Measurements from ENCODE around the gene TSPAN12. TPM values are rescaled to one million over a fixed set of nuclear protein-coding genes. Genes with fewer than 3 reads are reported as not detected.

The TSPAN12 gene
- total and polyA plus RNA-seq, 2 donors (not counting 1 experiment from before 2014, with no cell fraction given): not detected

DNA sequence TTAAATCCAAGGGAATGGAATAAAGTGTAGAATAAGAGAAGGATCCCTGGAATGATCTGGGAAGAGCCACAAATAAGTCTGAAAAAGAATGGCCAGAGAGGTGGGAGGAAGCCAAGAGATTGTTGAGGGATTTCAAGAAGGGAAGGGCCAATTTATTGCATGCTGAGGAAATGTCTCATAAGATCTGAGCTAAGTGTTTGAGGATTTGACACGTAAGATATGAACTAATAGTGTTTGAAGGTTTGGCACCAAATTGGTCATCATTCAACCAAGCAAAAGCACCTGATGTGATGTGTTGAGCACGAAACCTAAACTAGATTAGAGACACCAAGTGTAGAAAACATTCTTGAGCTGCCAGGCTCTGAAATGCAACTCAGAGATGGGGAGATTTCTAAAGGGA lies 97.9 kb downstream of the TSPAN12 start:
- Histone ChIP-seq H3K9ac (ENCODE audit: low read length) (no peak overlapping the region), H3K27me3 (replicated peaks in 1 of 4; ENCODE audit: control extremely low read depth in 1 of 4, control insufficient read depth in 3 of 4, insufficient read depth in 4 of 4, low read length in 3 of 4) (no peaks in the 10 kb centered on the region), H3K4me1 (ENCODE audit: control insufficient read depth in 2 of 2, insufficient read depth in 2 of 2, low read length in 2 of 2) (no peaks in the 10 kb centered on the region), H4K20me1 (ENCODE audit: control insufficient read depth, insufficient read depth, low read length, poor library complexity, severe bottlenecking) (no peaks in the 10 kb centered on the region), H3K4me3 (ENCODE audit: control extremely low read depth in 1 of 5, extremely low read depth in 1 of 5, insufficient read depth in 1 of 5, low read depth in 2 of 5, low read length in 4 of 5) (no peak overlapping the region), H2AFZ (ENCODE audit: insufficient read depth, low read depth, low read length, poor library complexity, severe bottlenecking) (no peak overlapping the region), H3K9me3 (ENCODE audit: control extremely low read depth in 1 of 3, control insufficient read depth in 2 of 3, insufficient read depth in 1 of 3, low read length in 2 of 3) (no peaks in the 10 kb centered on the region), H3K4me2 (replicated peaks; ENCODE audit: low read depth, low read length, poor library complexity, severe bottlenecking) (no peak overlapping the region), H3K36me3 (replicated peaks in 1 of 2; ENCODE audit: control extremely low read depth in 1 of 2, control insufficient read depth in 1 of 2, extremely low read depth in 1 of 2, insufficient read depth in 2 of 2, low read length in 1 of 2) (no peaks in the 10 kb centered on the region), H3K79me2 (ENCODE audit: control insufficient read depth, insufficient read depth, low read length) (no peaks in the 10 kb centered on the region), H3K27ac (ENCODE audit: low read length in 2 of 2) (no peak overlapping the region)
- Mint-ChIP-seq H3K4me3 (no peak overlapping the region), H3K4me1 (no peaks in the 10 kb centered on the region), H3K27ac (no peak overlapping the region), H3K9me3 (ENCODE audit: insufficient read depth) (no peaks in the 10 kb centered on the region), H3K27me3 (peaks cover 9% of the 10 kb centered on the region)
- WGBS (ENCODE audit: insufficient coverage): 100% methylated on average over 1 of the region's 2 CpGs
- TF ChIP-seq, protein P1, sequence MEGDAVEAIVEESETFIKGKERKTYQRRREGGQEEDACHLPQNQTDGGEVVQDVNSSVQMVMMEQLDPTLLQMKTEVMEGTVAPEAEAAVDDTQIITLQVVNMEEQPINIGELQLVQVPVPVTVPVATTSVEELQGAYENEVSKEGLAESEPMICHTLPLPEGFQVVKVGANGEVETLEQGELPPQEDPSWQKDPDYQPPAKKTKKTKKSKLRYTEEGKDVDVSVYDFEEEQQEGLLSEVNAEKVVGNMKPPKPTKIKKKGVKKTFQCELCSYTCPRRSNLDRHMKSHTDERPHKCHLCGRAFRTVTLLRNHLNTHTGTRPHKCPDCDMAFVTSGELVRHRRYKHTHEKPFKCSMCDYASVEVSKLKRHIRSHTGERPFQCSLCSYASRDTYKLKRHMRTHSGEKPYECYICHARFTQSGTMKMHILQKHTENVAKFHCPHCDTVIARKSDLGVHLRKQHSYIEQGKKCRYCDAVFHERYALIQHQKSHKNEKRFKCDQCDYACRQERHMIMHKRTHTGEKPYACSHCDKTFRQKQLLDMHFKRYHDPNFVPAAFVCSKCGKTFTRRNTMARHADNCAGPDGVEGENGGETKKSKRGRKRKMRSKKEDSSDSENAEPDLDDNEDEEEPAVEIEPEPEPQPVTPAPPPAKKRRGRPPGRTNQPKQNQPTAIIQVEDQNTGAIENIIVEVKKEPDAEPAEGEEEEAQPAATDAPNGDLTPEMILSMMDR (IDR thresholded peaks at IDR 0.05): no peak
- no peak for TF ChIP-seq EZH2 (IDR thresholded peaks at IDR 0.05; ENCODE audit: borderline replicate concordance, insufficient read depth, low read depth, low read length, poor library complexity, severe bottlenecking)
- intact Hi-C loops (cut with micrococcal nuclease): no loop called here
- no peak for ATAC-seq (ENCODE audit: low read depth)
- no peak for DNase-seq
- POLR2A ChIA-PET: no interaction called here
- CTCF ChIA-PET: no interaction called here

DNA sequence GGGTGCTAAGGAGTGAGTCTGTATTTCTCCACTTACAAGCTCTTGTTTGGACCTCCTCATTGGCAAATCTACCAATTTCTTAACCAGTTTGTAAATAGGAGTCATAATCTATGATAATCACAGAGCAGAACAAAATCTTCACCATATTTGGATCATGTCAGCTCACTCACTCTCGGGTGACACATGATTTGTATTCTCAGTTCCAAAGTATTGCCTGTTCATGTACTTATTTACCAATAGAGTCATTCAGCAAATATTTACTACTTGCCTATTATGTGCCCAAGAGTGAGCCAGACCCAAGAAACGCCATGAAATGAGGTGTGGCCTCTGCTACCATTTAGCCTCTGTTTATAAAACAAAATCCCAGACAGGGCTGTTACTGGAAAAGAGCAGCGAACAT lies 114.8 kb downstream of the TSPAN12 start:
- 80% methylated on average over 2 of the region's 3 CpGs for WGBS (ENCODE audit: insufficient coverage)
- Histone ChIP-seq H3K9ac (ENCODE audit: low read length) (no peak overlapping the region), H3K27ac (ENCODE audit: low read length in 2 of 2) (no peak overlapping the region), H4K20me1 (ENCODE audit: control insufficient read depth, insufficient read depth, low read length, poor library complexity, severe bottlenecking) (no peaks in the 10 kb centered on the region), H3K4me3 (ENCODE audit: control extremely low read depth in 1 of 5, extremely low read depth in 1 of 5, insufficient read depth in 1 of 5, low read depth in 2 of 5, low read length in 4 of 5) (no peak overlapping the region), H2AFZ (ENCODE audit: insufficient read depth, low read depth, low read length, poor library complexity, severe bottlenecking) (no peak overlapping the region), H3K4me2 (replicated peaks; ENCODE audit: low read depth, low read length, poor library complexity, severe bottlenecking) (no peak overlapping the region), H3K36me3 (replicated peaks in 1 of 2; ENCODE audit: control extremely low read depth in 1 of 2, control insufficient read depth in 1 of 2, extremely low read depth in 1 of 2, insufficient read depth in 2 of 2, low read length in 1 of 2) (no peaks in the 10 kb centered on the region), H3K79me2 (ENCODE audit: control insufficient read depth, insufficient read depth, low read length) (no peaks in the 10 kb centered on the region), H3K27me3 (replicated peaks in 1 of 4; ENCODE audit: control extremely low read depth in 1 of 4, control insufficient read depth in 3 of 4, insufficient read depth in 4 of 4, low read length in 3 of 4) (no peaks in the 10 kb centered on the region), H3K4me1 (ENCODE audit: control insufficient read depth in 2 of 2, insufficient read depth in 2 of 2, low read length in 2 of 2) (no peaks in the 10 kb centered on the region), H3K9me3 (ENCODE audit: control extremely low read depth in 1 of 3, control insufficient read depth in 2 of 3, insufficient read depth in 1 of 3, low read length in 2 of 3) (no peaks in the 10 kb centered on the region)
- no peaks in the 10 kb centered on the region for H3K9me3 Mint-ChIP-seq (ENCODE audit: insufficient read depth)
- ChIA-PET POLR2A (no interaction called here), CTCF (no interaction called here)
- intact Hi-C loops (cut with micrococcal nuclease): no loop called here
- DNase-seq (no peak), ATAC-seq (ENCODE audit: low read depth) (no peak)
- TF ChIP-seq EZH2 (IDR thresholded peaks at IDR 0.05; ENCODE audit: borderline replicate concordance, insufficient read depth, low read depth, low read length, poor library complexity, severe bottlenecking): no peak
- TF ChIP-seq, protein P1 (IDR thresholded peaks at IDR 0.05): no peak
- H3K4me3 Mint-ChIP-seq: no peak overlapping the region
- no peak overlapping the region for H3K27ac Mint-ChIP-seq
- H3K27me3 Mint-ChIP-seq: peaks cover 10% of the 10 kb centered on the region
- no peaks in the 10 kb centered on the region for H3K4me1 Mint-ChIP-seq
